Upper lobe of left lung (tissue), 4 donors: Measurements from ENCODE around the gene GRIA1.

Source experiments
- EP300 ChIP-seq, 4 donors: sonication (generic); formaldehyde crosslinking; IDR thresholded peaks; one replicate each; pipeline ENCODE4 v1.5.1; 2017; ENCODE audit warnings: antibody characterized with exemption in 4 of 4, control low read depth in 2 of 4
- POLR2A ChIP-seq, 4 donors: fragments of 450-650 bp; IDR thresholded peaks; one replicate each; pipeline ENCODE4 v1.5.1; 2016 to 2017; ENCODE audit warnings: antibody characterized with exemption in 4 of 4, mild to moderate bottlenecking in 2 of 4
- POLR2AphosphoS5 ChIP-seq, 2 donors: sonication (generic); formaldehyde crosslinking; IDR thresholded peaks; one replicate each; pipeline ENCODE4 v1.5.1; 2017; ENCODE audit warnings: antibody characterized with exemption in 2 of 2
- TF ChIP-seq, protein P1 (sequence below), 6 experiments: fragments of 450-650 bp in 4 of 6; fragments of 200-600 bp in 2 of 6; sonication (generic) in 2 of 6; IDR thresholded peaks; one replicate each; pipeline ENCODE4 v1.5.1; 2016 to 2019; ENCODE audit warnings: antibody characterized with exemption in 6 of 6

DNA sequence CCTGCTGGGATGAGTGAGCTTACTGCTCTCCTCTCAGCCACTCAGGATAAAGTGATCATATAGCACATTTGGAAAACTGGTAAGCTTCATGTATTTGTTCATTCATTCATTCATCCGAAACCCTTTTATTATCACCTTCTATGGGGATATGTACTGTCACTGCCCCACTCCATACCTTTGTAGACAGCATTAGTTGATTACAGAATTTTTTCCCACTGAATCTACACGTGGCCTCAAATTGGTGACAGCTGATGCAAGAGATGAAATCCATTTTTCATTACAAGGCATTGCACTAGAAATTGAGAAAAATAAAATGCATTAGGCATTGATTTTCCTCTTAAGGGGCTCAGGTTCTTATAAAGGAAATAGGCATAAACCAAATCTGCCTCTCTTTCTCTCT, 9.7 kb downstream of the GRIA1 start:
- no peak for TF ChIP-seq POLR2A (IDR thresholded peaks at IDR 0.05)
- TF ChIP-seq, protein P1, sequence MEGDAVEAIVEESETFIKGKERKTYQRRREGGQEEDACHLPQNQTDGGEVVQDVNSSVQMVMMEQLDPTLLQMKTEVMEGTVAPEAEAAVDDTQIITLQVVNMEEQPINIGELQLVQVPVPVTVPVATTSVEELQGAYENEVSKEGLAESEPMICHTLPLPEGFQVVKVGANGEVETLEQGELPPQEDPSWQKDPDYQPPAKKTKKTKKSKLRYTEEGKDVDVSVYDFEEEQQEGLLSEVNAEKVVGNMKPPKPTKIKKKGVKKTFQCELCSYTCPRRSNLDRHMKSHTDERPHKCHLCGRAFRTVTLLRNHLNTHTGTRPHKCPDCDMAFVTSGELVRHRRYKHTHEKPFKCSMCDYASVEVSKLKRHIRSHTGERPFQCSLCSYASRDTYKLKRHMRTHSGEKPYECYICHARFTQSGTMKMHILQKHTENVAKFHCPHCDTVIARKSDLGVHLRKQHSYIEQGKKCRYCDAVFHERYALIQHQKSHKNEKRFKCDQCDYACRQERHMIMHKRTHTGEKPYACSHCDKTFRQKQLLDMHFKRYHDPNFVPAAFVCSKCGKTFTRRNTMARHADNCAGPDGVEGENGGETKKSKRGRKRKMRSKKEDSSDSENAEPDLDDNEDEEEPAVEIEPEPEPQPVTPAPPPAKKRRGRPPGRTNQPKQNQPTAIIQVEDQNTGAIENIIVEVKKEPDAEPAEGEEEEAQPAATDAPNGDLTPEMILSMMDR (IDR thresholded peaks at IDR 0.05), result no peak
- TF ChIP-seq POLR2AphosphoS5 (IDR thresholded peaks at IDR 0.05), result no peak
- no peak for TF ChIP-seq EP300 (IDR thresholded peaks at IDR 0.05)
